Keratinocyte (primary cell): ENCODE results near the gene NELL2. TPM values are rescaled to one million over a fixed set of nuclear protein-coding genes. Genes with fewer than 3 reads are reported as not detected.

ENCODE experiments used
- DNase-seq: peaks from one replicate; pipeline ENCODE4 v3.0.0-alpha.2; 2011; ENCODE audit warnings: low read depth, missing footprints, low spot score
- FAIRE-seq: peaks from 2 replicates; lab custom pipeline; 2011; peaks lifted over from hg19 to GRCh38; lab: Jason Lieb, UNC
- H2AFZ ChIP-seq: 2 replicates; pipeline ENCODE4 v1.6.0; 2012; ENCODE audit warnings: low read length, control low read depth, inconsistent platforms; ENCODE audit not compliant: control insufficient read depth
- H3K27ac ChIP-seq: 2 replicates; pipeline ENCODE4 v1.5.1; 2011; ENCODE audit warnings: low read length; ENCODE audit not compliant: control insufficient read depth, insufficient read depth
- H3K27me3 ChIP-seq: 3 replicates; pipeline ENCODE4 v1.6.0; 2011; ENCODE audit warnings: low read length; ENCODE audit not compliant: control insufficient read depth, insufficient read depth; ENCODE audit errors: extremely low read depth
- H3K36me3 ChIP-seq, 2 experiments: 2 replicates in 1 of 2; 3 replicates in 1 of 2; pipeline ENCODE4 v1.5.1; 2011; ENCODE audit warnings: low read length in 2 of 2, mild to moderate bottlenecking in 1 of 2; ENCODE audit not compliant: control insufficient read depth in 2 of 2, insufficient read depth in 2 of 2; ENCODE audit errors: extremely low read depth in 1 of 2
- H3K4me1 ChIP-seq: 3 replicates; pipeline ENCODE4 v1.5.1; 2011; ENCODE audit warnings: low read length; ENCODE audit not compliant: control insufficient read depth, insufficient read depth; ENCODE audit errors: extremely low read depth
- H3K4me2 ChIP-seq: 3 replicates; pipeline ENCODE4 v1.6.0; 2011; ENCODE audit warnings: low read depth, low read length; ENCODE audit not compliant: control insufficient read depth, insufficient read depth; ENCODE audit errors: extremely low read depth
- H3K4me3 ChIP-seq, 3 experiments: fragments of 200-600 bp in 1 of 3; sonication (generic) in 1 of 3; 2 replicates in 2 of 3; 3 replicates in 1 of 3; pipeline ENCODE4 v1.5.1; 2011 to 2016; ENCODE audit warnings: low read length in 3 of 3, mild to moderate bottlenecking in 3 of 3, control low read depth in 2 of 3, inconsistent platforms in 1 of 3, low read depth in 1 of 3, mixed read lengths in 1 of 3, mixed run types in 1 of 3, moderate library complexity in 1 of 3; ENCODE audit not compliant: control insufficient read depth in 2 of 3, insufficient read depth in 2 of 3; ENCODE audit errors: extremely low read depth in 1 of 3
- H3K79me2 ChIP-seq: 2 replicates; pipeline ENCODE4 v1.6.0; 2012; ENCODE audit warnings: low read length; ENCODE audit not compliant: control insufficient read depth, insufficient read depth
- H3K9ac ChIP-seq: 3 replicates; pipeline ENCODE4 v1.6.0; 2011; ENCODE audit warnings: low read length; ENCODE audit not compliant: control insufficient read depth, insufficient read depth; ENCODE audit errors: extremely low read depth
- H3K9me1 ChIP-seq: 3 replicates; pipeline ENCODE4 v1.6.0; 2011; ENCODE audit warnings: low read length; ENCODE audit not compliant: control insufficient read depth, insufficient read depth; ENCODE audit errors: extremely low read depth
- H3K9me3 ChIP-seq: 2 replicates; pipeline ENCODE4 v1.5.1; 2012; ENCODE audit warnings: low read depth, low read length; ENCODE audit not compliant: control insufficient read depth
- H4K20me1 ChIP-seq: 3 replicates; pipeline ENCODE4 v1.6.0; 2011; ENCODE audit warnings: low read length; ENCODE audit not compliant: control insufficient read depth, insufficient read depth; ENCODE audit errors: extremely low read depth
- CTCF ChIP-seq, 3 experiments: IDR thresholded peaks in 1 of 3; conservative IDR thresholded peaks in 1 of 3; optimal IDR thresholded peaks in 1 of 3; 2 replicates in 2 of 3; 3 replicates in 1 of 3; pipeline versions ENCODE3 to v1.5.1; 2011; ENCODE audit warnings: low read length in 3 of 3, mild to moderate bottlenecking in 3 of 3, moderate library complexity in 2 of 3, control low read depth in 1 of 3, inconsistent platforms in 1 of 3; ENCODE audit not compliant: insufficient read depth in 2 of 3; ENCODE audit errors: extremely low read depth in 1 of 3
- EZH2 ChIP-seq: IDR thresholded peaks from one replicate; pipeline ENCODE4 v1.6.1; 2012; ENCODE audit warnings: inconsistent platforms, mild to moderate bottlenecking, low read length, moderate library complexity
- dilution Hi-C: fragments of 300-500 bp; cut with MboI; formaldehyde crosslinking; loops from one replicate; pipeline ENCODE4 v1.7.0; 2020; ENCODE audit warnings: low sequenced_read_pairs; ENCODE audit not compliant: extremely low pct_ligation_motif_present
- polyA plus RNA-seq, 5 experiments: library from polyadenylated mRNA; depleted of rRNA in 3 of 5; stranded (reverse) in 3 of 5; stranded (forward) in 1 of 5; unstranded in 1 of 5; fragments of >200 nt; gene quantifications; 1 replicate in 1 of 5; 2 replicates in 3 of 5; 3 replicates in 1 of 5; pipeline versions ENCODE4 v1.2.1 to v1.2.3, GENCODE V29; 2011 to 2012; ENCODE audit warnings: missing spikeins in 2 of 5, low read depth in 1 of 5, low replicate concordance in 1 of 5

The NELL2 gene
- polyA plus RNA-seq, 1 donor (not counting 4 experiments of a cell fraction or from before 2014, with no cell fraction given): 0.58 TPM

GRCh38 chr12:44628180-44628579, 247.9 kb downstream of the NELL2 start:
- no peaks in the 10 kb centered on the region for H3K4me1 ChIP-seq
- dilution Hi-C loops: no loop called here
- H3K4me3 ChIP-seq: no peak overlapping the region
- H3K4me2 ChIP-seq: no peak overlapping the region
- no peak overlapping the region for H3K9ac ChIP-seq
- TF ChIP-seq EZH2 (no peak), CTCF (optimal IDR thresholded peaks at IDR 0.05 in 1 of 3, IDR thresholded peaks at IDR 0.05 in 1 of 3, conservative IDR thresholded peaks at IDR 0.05 in 1 of 3; ENCODE audit: extremely low read depth in 1 of 3, insufficient read depth in 2 of 3, low read length in 3 of 3) (no peak)
- H4K20me1 ChIP-seq: no peaks in the 10 kb centered on the region
- no peaks in the 10 kb centered on the region for H3K79me2 ChIP-seq
- DNase-seq (no peak), FAIRE-seq (no peak)
- no peaks in the 10 kb centered on the region for H3K9me1 ChIP-seq
- no peaks in the 10 kb centered on the region for H3K36me3 ChIP-seq
- H2AFZ ChIP-seq: no peak overlapping the region
- no peaks in the 10 kb centered on the region for H3K27me3 ChIP-seq
- no peaks in the 10 kb centered on the region for H3K9me3 ChIP-seq
- no peak overlapping the region for H3K27ac ChIP-seq

GRCh38 chr12:44627387-44628166, 248.5 kb downstream of the NELL2 start:
- FAIRE-seq (no peak), DNase-seq (no peak)
- TF ChIP-seq EZH2: no peak
- TF ChIP-seq CTCF (optimal IDR thresholded peaks at IDR 0.05 in 1 of 3, IDR thresholded peaks at IDR 0.05 in 1 of 3, conservative IDR thresholded peaks at IDR 0.05 in 1 of 3; ENCODE audit: extremely low read depth in 1 of 3, insufficient read depth in 2 of 3, low read length in 3 of 3): no peak
- H3K27me3 ChIP-seq: no peaks in the 10 kb centered on the region
- no peaks in the 10 kb centered on the region for H3K79me2 ChIP-seq
- no peak overlapping the region for H3K9ac ChIP-seq
- dilution Hi-C loops: no loop called here
- H3K4me2 ChIP-seq: no peak overlapping the region
- H3K9me1 ChIP-seq: no peaks in the 10 kb centered on the region
- no peaks in the 10 kb centered on the region for H3K4me1 ChIP-seq
- no peak overlapping the region for H3K4me3 ChIP-seq
- H3K9me3 ChIP-seq: no peaks in the 10 kb centered on the region
- no peaks in the 10 kb centered on the region for H3K36me3 ChIP-seq
- H3K27ac ChIP-seq: no peak overlapping the region
- H2AFZ ChIP-seq: no peak overlapping the region
- no peaks in the 10 kb centered on the region for H4K20me1 ChIP-seq
